ENCODE data around the gene SUOX.
"Not testable (repeated sequence)": the region's sequence is repeated elsewhere in the genome, so short reads cannot be mapped to it uniquely, and the experiment has no call there.

SUOX gene

DNA sequence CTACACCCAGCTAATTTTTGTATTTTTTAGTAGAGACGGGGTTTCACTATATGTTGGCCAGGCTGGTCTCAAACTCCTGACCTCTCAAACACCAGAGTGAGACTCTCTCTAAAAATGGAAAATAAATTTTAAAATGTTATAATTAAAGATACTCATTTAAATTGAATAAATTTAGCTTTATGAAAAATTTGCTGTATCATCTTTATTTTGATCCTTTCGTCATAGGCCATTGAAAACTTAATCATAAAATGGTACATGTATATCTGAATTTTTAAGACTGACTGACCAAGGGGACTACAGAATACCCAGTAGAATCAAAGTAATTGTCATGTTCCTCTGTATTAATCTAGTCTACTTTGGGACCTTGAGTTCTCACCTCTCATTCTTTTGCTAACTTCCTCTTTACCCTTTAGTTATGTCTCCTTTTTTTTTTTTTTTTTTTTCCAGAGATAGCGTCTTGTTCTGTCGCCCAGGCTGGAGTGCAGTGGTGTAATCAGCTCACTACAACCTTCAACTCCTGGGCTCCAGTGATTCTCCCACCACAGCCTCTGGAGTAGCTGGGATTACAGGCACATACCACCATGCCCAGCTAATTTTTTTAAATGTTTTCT lies 13.7 kb upstream of the SUOX start:
- Histone ChIP-seq H3K27ac (ENCODE audit: low read length) (no peak overlapping the region; the same call in 1 of the 2 replicates), H3K4me2 (ENCODE audit: insufficient read depth, low read length) (no peak overlapping the region), H3K4me1 (ENCODE audit: insufficient read depth, low read length) (0 out of 2 replicates have a peak, but pooled peaks cover 2% of the 10 kb centered on the region), H3K4me3 (ENCODE audit: low read depth in 1 of 2, low read length in 2 of 2) (no peak overlapping the region), H3K79me2 (ENCODE audit: insufficient read depth, low read length) (peaks cover 16% of the 10 kb centered on the region), H3K36me3 (ENCODE audit: insufficient read depth, low read length) (peaks cover 49% of the 10 kb centered on the region), H3K27me3 (ENCODE audit: insufficient read depth, low read length, poor library complexity) (no peaks in the 10 kb centered on the region), H3K9ac (ENCODE audit: low read depth, low read length) (no peak overlapping the region), H3K9me3 (ENCODE audit: insufficient read depth, low read length, severe bottlenecking) (no peaks in the 10 kb centered on the region), H4K20me1 (ENCODE audit: insufficient read depth, low read length) (no peaks in the 10 kb centered on the region), H2AFZ (ENCODE audit: low read depth, low read length) (no peak overlapping the region)
- ATAC-seq (ENCODE audit: insufficient read depth, low read depth) (no peak), DNase-seq (no peak)
- TF ChIP-seq, protein P1, sequence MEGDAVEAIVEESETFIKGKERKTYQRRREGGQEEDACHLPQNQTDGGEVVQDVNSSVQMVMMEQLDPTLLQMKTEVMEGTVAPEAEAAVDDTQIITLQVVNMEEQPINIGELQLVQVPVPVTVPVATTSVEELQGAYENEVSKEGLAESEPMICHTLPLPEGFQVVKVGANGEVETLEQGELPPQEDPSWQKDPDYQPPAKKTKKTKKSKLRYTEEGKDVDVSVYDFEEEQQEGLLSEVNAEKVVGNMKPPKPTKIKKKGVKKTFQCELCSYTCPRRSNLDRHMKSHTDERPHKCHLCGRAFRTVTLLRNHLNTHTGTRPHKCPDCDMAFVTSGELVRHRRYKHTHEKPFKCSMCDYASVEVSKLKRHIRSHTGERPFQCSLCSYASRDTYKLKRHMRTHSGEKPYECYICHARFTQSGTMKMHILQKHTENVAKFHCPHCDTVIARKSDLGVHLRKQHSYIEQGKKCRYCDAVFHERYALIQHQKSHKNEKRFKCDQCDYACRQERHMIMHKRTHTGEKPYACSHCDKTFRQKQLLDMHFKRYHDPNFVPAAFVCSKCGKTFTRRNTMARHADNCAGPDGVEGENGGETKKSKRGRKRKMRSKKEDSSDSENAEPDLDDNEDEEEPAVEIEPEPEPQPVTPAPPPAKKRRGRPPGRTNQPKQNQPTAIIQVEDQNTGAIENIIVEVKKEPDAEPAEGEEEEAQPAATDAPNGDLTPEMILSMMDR (IDR thresholded peaks at IDR 0.05; ENCODE audit: borderline replicate concordance, extremely low read depth, low read length, poor library complexity, severe bottlenecking): no peak
- TF ChIP-seq EZH2 (IDR thresholded peaks at IDR 0.05; ENCODE audit: borderline replicate concordance, low read depth, low read length, severe bottlenecking): no peak

DNA sequence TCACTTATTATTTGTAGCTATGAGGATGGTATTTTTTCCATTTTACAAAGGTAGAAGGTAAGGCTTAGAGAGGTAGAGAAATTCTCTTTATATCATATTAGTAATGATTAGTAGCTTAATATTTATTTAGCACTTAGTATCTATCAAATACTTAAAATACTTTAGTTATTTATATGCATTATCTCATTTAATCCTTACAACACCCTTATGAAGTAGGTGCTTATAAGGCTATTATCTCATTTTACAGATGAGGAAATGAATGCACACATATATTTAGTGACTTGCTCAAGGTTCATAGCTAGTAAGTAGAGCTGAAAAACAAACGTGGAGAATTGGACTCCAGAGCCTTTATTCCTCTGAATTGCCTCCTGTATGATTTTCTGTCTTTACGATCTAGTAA lies 12.2 kb upstream of the SUOX start:
- H3K4me1 ChIP-seq (ENCODE audit: insufficient read depth, low read length): no peaks in the 10 kb centered on the region
- DNase-seq: no peak
- H3K9ac ChIP-seq (ENCODE audit: low read depth, low read length): no peak overlapping the region
- TF ChIP-seq, protein P1 (IDR thresholded peaks at IDR 0.05; ENCODE audit: borderline replicate concordance, extremely low read depth, low read length, poor library complexity, severe bottlenecking): no peak
- TF ChIP-seq EZH2 (IDR thresholded peaks at IDR 0.05; ENCODE audit: borderline replicate concordance, low read depth, low read length, severe bottlenecking): no peak
- H3K27ac ChIP-seq (ENCODE audit: low read length): no peak overlapping the region
- peaks cover 8% of the 10 kb centered on the region; the same call in 1 of the 2 replicates for H3K79me2 ChIP-seq (ENCODE audit: insufficient read depth, low read length)
- H3K36me3 ChIP-seq (ENCODE audit: insufficient read depth, low read length): peaks cover 52% of the 10 kb centered on the region
- H4K20me1 ChIP-seq (ENCODE audit: insufficient read depth, low read length): no peaks in the 10 kb centered on the region
- H3K9me3 ChIP-seq (ENCODE audit: insufficient read depth, low read length, severe bottlenecking): no peaks in the 10 kb centered on the region
- no peak for ATAC-seq (ENCODE audit: insufficient read depth, low read depth)
- no peak overlapping the region for H3K4me3 ChIP-seq (ENCODE audit: low read depth in 1 of 2, low read length in 2 of 2)
- H3K27me3 ChIP-seq (ENCODE audit: insufficient read depth, low read length, poor library complexity): no peaks in the 10 kb centered on the region
- no peak overlapping the region for H3K4me2 ChIP-seq (ENCODE audit: insufficient read depth, low read length)
- H2AFZ ChIP-seq (ENCODE audit: low read depth, low read length): no peak overlapping the region

DNA sequence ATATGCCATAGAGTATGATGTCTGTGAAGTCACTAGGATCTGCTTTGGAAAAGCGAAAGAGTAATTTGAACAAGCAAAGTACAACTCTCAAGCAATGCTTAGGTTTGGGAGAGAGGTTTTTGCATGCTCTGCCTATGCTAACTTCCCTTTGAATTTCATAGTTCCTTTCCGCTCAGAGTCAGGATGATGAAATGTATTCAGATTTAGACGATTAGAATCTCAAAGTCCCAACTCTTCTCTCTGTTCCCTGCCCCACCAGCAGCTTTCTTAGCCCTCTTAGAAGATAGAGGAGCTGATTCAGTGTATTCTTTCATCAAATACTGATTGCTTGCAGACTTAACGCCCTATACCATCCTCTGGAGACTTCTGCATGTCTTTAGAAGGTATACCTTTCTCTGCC lies 11.7 kb upstream of the SUOX start:
- no peak for ATAC-seq (ENCODE audit: insufficient read depth, low read depth)
- Histone ChIP-seq H3K27ac (ENCODE audit: low read length) (no peak overlapping the region), H4K20me1 (ENCODE audit: insufficient read depth, low read length) (no peaks in the 10 kb centered on the region), H3K4me1 (ENCODE audit: insufficient read depth, low read length) (no peaks in the 10 kb centered on the region), H3K9me3 (ENCODE audit: insufficient read depth, low read length, severe bottlenecking) (no peaks in the 10 kb centered on the region), H3K9ac (ENCODE audit: low read depth, low read length) (no peak overlapping the region), H3K4me3 (ENCODE audit: low read depth in 1 of 2, low read length in 2 of 2) (no peak overlapping the region), H2AFZ (ENCODE audit: low read depth, low read length) (no peak overlapping the region), H3K79me2 (ENCODE audit: insufficient read depth, low read length) (peaks cover 8% of the 10 kb centered on the region; the same call in 1 of the 2 replicates), H3K4me2 (ENCODE audit: insufficient read depth, low read length) (no peak overlapping the region), H3K36me3 (ENCODE audit: insufficient read depth, low read length) (peaks cover 55% of the 10 kb centered on the region), H3K27me3 (ENCODE audit: insufficient read depth, low read length, poor library complexity) (no peaks in the 10 kb centered on the region)
- DNase-seq: no peak
- TF ChIP-seq EZH2 (IDR thresholded peaks at IDR 0.05; ENCODE audit: borderline replicate concordance, low read depth, low read length, severe bottlenecking): no peak
- TF ChIP-seq, protein P1 (IDR thresholded peaks at IDR 0.05; ENCODE audit: borderline replicate concordance, extremely low read depth, low read length, poor library complexity, severe bottlenecking): no peak

DNA sequence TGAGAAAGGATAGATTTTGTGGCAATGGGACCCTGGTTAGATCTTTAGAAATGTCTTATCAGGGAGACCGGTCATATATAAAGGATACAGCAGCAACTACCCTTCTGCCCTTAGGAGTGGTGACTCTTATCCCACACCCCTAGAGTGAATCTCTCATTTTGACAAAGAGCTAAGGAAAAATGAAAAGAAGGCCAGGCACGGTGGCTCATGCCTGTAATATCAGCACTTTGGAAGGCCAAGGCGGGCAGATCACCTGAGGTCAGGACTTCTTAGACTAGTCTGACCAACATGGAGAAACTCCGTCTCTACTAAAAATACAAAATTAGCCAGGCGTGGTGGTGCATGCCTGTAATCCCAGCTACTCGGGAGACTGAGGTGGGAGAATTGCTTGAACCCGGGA lies 11.1 kb upstream of the SUOX start:
- H3K4me1 ChIP-seq (ENCODE audit: insufficient read depth, low read length); DNase-seq; H3K79me2 ChIP-seq (ENCODE audit: insufficient read depth, low read length); H3K9ac ChIP-seq (ENCODE audit: low read depth, low read length); H3K4me2 ChIP-seq (ENCODE audit: insufficient read depth, low read length); H3K27ac ChIP-seq (ENCODE audit: low read length); H2AFZ ChIP-seq (ENCODE audit: low read depth, low read length); H4K20me1 ChIP-seq (ENCODE audit: insufficient read depth, low read length); H3K4me3 ChIP-seq (ENCODE audit: low read depth in 1 of 2, low read length in 2 of 2); H3K27me3 ChIP-seq (ENCODE audit: insufficient read depth, low read length, poor library complexity); H3K9me3 ChIP-seq (ENCODE audit: insufficient read depth, low read length, severe bottlenecking); ATAC-seq (ENCODE audit: insufficient read depth, low read depth): not testable (repeated sequence)
- H3K36me3 ChIP-seq (ENCODE audit: insufficient read depth, low read length): peaks cover 58% of the 10 kb centered on the region

Measured in DND-41 (cell line).